ENCODE results near the gene ELAPOR1.

ELAPOR1 gene, protein sequence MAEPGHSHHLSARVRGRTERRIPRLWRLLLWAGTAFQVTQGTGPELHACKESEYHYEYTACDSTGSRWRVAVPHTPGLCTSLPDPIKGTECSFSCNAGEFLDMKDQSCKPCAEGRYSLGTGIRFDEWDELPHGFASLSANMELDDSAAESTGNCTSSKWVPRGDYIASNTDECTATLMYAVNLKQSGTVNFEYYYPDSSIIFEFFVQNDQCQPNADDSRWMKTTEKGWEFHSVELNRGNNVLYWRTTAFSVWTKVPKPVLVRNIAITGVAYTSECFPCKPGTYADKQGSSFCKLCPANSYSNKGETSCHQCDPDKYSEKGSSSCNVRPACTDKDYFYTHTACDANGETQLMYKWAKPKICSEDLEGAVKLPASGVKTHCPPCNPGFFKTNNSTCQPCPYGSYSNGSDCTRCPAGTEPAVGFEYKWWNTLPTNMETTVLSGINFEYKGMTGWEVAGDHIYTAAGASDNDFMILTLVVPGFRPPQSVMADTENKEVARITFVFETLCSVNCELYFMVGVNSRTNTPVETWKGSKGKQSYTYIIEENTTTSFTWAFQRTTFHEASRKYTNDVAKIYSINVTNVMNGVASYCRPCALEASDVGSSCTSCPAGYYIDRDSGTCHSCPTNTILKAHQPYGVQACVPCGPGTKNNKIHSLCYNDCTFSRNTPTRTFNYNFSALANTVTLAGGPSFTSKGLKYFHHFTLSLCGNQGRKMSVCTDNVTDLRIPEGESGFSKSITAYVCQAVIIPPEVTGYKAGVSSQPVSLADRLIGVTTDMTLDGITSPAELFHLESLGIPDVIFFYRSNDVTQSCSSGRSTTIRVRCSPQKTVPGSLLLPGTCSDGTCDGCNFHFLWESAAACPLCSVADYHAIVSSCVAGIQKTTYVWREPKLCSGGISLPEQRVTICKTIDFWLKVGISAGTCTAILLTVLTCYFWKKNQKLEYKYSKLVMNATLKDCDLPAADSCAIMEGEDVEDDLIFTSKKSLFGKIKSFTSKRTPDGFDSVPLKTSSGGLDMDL

DNA sequence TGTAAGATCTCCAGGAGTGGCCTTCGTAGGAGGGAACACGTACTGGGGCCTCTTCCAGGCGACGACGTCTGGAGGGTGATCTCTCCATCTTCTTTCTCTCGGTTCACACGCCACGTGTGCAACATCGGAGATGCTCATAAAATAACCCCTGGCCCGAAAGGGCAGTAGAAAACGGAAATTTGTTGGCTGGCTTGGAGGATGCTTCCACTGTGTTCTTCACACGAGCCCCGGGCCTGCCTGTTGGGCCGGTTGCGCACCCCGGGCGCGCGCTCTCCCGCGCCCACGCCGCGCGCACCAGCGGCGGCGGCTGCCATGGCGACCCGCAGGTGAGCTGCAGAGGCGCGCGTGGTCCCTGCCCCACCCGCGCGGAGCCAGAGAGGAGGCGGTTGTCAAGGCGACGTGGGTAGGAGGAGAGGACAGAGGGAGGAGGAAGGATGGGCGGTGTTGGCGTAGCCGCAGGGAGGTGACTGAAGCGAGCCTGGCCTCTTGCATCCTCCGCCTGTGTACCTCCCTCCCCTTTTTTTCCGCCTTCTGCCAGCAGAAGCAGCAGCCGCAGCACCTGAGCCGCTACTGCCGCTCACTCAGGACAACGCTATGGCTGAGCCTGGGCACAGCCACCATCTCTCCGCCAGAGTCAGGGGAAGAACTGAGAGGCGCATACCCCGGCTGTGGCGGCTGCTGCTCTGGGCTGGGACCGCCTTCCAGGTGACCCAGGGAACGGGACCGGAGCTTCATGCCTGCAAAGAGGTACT, at the start of gene ELAPOR1:
Gene ELAPOR1 (plus strand): TSS at position 526 of the 752 bp plus-strand sequence. CDS start 69 bp downstream, at position 595.
- in situ Hi-C loops (cut with HindIII; ENCODE audit: low pct_ligation_motif_present, low pct_unique_long_range_greater_than_20kb, low sequenced_read_pairs): no loop called here
- DNase-seq: no peak

DNA sequence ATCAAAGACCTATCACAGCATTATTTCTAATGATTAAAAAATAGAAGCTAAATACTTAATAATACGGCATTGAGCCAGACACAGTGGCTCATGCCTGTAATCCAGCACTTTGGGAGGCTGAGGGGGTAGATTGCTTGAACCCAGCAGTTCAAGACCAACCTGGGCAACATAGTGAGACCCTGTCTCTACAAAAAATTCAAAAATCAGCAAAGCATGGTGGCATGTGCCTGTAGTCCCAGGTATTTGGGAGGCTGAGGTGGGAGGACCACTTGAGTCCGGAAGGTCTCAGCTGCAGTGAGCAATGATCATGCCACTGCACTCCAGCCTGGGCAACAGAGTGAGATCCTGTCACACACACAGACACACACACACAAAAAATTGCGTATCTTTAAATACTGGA, 48.8 kb upstream of the ELAPOR1 start:
- in situ Hi-C loops (cut with HindIII; ENCODE audit: low pct_ligation_motif_present, low pct_unique_long_range_greater_than_20kb, low sequenced_read_pairs): no loop called here
- DNase-seq: no peak

DNA sequence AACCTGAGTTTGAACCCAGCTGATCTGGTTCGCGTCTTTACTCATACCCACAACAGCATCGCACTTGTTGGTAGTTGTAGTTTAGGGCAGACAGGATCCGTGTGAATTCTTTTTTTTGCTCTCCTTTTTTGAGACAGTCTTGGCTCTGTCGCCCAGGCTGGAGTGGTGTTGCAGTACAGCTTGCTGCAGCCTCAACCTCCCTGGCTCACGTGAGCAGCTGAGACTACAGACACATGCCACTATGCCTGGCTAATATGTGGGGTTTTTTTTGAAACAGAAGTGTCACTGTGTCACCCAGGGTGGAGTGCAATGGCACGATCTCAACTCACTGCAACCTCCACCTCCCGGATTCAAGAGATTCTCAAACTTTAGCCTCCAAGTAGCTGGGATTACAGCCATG, 46.0 kb upstream of the ELAPOR1 start:
- in situ Hi-C loops (cut with HindIII; ENCODE audit: low pct_ligation_motif_present, low pct_unique_long_range_greater_than_20kb, low sequenced_read_pairs): no loop called here
- DNase-seq: no peak

DNA sequence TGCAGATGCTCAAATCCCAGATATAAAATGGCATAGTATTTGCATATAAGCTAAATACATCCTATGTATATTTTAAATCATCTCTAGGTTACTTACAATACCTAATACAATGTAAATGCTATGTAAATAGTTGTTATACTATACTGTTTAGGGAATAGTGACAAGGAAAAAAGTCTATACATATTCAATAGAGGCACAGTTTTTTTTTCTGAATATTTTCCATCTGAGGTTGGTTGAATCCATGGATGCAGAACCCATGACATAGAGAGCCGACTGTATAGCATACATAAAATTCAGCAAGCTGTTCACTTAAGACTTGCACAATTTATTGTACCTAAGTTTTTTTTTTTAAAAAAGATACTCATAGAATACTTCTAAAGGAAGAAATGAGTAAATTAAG, 44.6 kb upstream of the ELAPOR1 start:
- in situ Hi-C loops (cut with HindIII; ENCODE audit: low pct_ligation_motif_present, low pct_unique_long_range_greater_than_20kb, low sequenced_read_pairs): no loop called here
- no peak for DNase-seq

DNA sequence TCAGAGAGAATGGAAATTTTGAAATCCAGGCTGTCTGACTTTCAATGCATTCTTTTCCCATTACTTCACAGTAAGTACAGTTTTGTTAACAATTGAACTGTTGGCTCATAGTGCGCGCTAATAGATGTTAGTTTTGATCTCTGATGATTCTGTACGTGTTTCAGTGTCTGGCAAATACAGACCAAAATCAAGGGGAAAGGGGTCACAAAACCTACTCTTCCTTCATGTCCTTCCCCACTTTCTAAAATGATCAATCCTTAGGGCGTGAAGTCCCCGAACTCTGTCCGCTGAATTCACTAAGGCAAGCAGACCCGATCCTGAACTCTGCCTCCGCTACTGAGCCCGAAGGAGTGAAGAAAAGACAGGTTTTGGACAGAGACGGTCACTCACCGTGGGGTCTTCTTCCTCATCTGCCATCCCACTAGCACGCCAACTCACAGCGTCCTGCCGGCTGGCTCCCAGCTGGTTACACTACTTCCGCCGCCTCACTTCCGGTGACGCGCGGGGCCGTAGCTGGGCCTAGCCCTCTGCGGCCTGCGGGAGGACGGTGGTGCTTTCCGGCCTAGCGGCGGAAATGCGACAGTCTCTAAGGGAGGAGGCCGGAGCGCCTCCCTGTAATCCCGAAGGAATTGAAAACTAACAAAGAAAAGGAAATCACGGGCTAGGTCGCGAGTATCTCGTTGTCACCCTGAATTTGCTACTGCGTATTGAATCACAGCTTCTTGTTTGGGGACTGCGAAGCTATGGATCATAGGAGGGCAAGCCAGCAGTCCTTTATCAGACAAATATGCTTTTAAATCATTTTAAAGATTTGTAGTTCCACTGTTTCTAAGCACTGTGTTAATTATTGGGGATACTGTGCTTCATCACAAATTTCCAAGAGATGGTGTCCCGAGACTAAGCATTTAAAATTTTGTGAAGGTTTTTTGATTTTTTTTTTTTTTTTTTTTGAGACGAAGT, 38.1 kb upstream of the ELAPOR1 start, which contains the start of gene TAF13:
Gene TAF13 (minus strand): TSS at position 473 of the 960 bp plus-strand sequence. CDS start 56 bp downstream, at position 417.
- peak; percentile 94 for DNase-seq
- in situ Hi-C loops (cut with HindIII; ENCODE audit: low pct_ligation_motif_present, low pct_unique_long_range_greater_than_20kb, low sequenced_read_pairs): no loop called here

DNA sequence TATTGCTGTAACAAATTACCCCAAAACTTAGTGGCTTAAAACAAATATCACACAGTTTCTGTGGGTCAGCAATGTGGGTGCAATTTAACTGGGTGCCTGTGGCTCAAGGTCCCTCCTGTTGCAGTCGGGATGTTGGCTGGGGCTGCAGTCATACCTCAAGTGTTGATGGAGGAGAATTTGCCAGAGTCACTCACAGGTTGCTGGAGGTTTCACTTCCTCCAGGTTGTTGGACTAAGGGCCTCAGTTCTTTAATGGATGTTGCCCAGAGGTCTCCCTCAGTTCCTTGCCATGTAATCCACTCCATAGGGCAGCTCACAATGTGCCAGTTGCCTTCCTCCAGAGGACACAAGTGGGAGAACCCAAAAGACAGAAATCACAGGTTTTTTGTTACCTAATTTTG, 35.6 kb upstream of the ELAPOR1 start:
- in situ Hi-C loops (cut with HindIII; ENCODE audit: low pct_ligation_motif_present, low pct_unique_long_range_greater_than_20kb, low sequenced_read_pairs): no loop called here
- no peak for DNase-seq

DNA sequence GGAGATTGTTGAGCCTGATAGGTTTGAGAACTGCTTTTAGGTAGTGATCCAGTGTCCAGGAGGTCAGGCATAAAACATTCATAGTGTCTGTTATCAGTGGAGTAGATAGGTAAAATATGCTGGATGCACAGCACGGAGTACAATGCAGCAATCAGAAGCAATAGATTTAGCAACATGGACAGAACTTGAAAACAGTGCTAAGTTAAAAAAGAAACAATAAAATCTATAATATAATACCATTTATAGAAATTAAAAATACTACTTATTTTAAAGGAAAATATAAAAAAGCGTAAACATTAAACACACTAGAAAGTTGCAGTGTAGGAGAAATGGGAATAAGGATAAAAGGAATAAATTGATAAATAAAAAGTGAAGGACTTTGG, 34.7 kb upstream of the ELAPOR1 start:
- DNase-seq: no peak
- in situ Hi-C loops (cut with HindIII; ENCODE audit: low pct_ligation_motif_present, low pct_unique_long_range_greater_than_20kb, low sequenced_read_pairs): no loop called here

DNA sequence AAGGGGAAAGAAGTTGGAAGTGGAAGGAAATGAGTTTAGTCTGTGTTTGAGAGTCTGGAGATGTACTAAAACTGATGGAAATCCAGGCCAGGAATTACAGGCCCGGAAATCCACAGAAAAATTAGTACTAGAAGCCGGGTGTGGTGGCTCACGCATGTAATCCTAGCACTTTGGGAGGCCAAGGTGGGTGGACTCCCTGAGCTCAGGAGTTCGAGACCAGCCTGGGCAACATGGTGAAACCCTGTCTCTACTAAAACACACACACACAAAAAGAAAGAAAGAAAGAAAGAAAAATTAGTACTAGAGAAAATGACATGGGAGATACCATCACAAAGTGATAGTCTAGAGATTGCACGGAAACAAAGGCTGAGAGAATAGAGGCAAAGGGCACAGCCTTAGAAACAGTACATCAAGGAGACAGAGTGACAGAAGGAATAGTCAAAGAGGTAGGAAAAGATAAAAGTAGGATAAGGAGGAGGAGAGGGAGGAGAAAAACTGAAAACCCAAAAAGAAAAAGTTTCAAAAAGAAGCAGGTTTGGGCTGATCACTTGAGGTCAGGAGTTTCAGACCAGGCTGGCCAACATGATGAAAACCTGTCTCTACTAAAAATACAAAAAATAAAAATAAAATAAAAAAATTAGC, 33.4 kb upstream of the ELAPOR1 start:
- in situ Hi-C loops (cut with HindIII; ENCODE audit: low pct_ligation_motif_present, low pct_unique_long_range_greater_than_20kb, low sequenced_read_pairs): no loop called here
- no peak for DNase-seq

DNA sequence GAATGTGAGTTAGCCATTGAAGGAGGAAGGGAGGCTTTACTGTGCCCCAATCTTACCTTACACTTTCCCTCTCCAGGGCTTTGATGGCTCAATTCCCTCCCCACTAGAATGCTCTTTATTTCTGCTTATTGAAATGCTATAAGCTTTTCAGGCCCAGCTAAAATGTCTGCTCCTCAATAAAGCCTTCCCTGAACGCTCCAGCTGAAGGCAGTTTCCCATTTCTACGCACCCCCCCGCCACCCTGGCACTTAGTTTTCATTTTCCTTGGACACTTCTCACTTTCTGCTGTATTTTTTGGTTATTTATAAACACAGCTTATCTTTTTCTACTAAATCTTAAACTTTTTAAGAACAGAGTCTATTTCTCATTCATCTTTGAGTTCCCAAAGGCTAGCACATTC, 30.4 kb upstream of the ELAPOR1 start:
- in situ Hi-C loops (cut with HindIII; ENCODE audit: low pct_ligation_motif_present, low pct_unique_long_range_greater_than_20kb, low sequenced_read_pairs): no loop called here

DNA sequence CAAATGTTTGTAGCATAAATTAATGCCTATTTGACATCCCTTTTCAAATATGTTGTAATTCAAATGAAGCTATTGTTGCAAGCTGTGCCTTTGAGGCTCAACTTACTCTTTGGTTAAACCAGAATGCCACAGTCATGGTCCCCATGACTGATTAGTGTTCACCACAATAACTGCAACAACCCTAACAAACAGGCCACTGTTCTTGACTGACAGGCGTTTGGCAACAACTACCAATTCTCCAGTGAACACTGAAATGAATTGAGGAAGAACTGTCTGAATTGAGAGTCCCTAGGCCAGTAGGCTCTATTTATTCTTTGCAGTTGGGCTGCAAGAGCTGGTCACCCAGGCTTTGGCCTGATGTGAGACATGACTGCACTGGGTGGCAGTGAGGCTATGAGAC, 30.0 kb upstream of the ELAPOR1 start:
- in situ Hi-C loops (cut with HindIII; ENCODE audit: low pct_ligation_motif_present, low pct_unique_long_range_greater_than_20kb, low sequenced_read_pairs): no loop called here
- DNase-seq: no peak

More for the DNA sequence above, 30.4 kb upstream of the ELAPOR1 start:
- no peak for DNase-seq

DNA sequence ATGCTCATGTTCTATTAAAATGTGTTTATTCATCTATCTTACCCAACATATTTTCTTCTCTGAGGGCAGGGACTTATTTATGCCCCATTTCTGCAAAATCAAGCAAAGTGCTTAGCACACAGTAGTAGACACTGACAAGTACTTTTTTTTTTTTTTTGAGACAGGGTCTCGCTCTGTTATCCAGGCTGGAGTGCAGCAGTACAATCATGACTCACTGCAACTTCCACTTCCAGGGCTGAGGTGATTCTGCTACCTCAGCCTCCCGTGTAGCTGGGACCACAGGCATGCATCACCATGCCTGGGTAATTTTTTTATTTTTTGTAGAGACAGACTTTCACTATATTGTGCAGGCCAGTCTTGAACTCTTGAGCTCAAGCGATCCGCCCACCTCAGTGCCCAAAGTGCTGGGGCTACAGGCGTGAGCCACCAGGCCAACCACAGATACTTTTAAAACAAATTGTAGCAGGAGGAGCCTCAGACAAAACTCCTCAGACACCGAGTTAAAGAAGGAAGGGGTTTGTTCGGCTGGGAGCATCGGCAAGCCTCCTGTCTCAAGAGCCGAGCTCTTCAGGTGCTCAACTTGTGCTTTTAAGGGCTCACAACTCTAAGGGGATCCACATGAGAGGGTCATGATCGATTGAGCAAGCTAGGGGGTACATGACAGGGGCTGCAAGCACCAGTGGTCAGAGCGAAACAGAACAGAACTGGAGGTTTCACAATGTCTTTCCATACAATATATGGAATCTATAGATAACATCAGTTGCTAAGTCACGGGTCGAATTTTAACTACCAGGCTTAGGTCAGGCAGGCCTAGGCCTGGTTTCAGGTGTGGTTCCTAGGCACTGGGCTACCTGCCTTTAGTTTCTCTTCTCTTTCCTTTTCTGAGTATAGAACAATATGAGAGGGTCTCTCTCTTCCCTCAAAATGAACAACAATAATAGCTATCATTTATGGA, 29.1 kb upstream of the ELAPOR1 start:
- peak; percentile 52 for DNase-seq
- in situ Hi-C loops (cut with HindIII; ENCODE audit: low pct_ligation_motif_present, low pct_unique_long_range_greater_than_20kb, low sequenced_read_pairs): no loop called here

DNA sequence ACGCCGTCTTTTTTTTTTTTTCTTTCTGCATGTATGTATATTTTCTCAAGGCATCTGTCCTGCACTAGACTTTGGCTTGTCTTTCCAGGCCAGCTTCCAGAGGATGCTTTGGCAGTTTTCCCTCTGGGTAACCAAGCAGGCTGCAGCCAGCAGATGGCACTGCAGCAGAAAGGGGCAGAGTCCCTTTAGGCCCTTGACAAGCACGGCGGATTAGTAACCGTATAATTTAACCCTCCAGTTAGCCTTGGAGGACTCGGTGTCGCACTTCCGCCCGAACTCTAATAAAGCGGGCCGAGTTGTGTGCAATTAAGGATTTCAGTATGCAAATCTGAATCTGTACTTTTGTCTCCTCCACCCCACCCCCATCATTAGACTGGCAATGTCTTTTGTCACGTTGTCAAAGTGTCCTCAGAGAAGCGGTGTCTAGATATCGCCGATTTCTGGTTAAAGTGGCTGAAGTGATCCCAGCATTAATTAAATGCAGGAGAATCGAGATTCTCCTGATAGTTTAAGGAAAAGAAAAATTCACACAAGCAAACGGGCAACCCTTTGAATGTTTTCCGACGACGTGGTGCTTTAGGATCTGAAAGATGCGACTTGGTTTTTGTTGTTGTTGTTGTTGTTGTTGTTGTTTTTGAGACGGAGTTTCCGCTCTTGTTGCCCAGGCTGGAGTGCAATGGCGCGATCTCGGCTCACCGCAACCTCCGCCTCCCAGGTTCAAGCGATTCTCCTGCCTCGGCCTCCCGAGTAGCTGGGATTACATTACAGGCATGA, 24.5 kb upstream of the ELAPOR1 start:
- peak; percentile 60 for DNase-seq
- in situ Hi-C loops (cut with HindIII; ENCODE audit: low pct_ligation_motif_present, low pct_unique_long_range_greater_than_20kb, low sequenced_read_pairs): no loop called here

DNA sequence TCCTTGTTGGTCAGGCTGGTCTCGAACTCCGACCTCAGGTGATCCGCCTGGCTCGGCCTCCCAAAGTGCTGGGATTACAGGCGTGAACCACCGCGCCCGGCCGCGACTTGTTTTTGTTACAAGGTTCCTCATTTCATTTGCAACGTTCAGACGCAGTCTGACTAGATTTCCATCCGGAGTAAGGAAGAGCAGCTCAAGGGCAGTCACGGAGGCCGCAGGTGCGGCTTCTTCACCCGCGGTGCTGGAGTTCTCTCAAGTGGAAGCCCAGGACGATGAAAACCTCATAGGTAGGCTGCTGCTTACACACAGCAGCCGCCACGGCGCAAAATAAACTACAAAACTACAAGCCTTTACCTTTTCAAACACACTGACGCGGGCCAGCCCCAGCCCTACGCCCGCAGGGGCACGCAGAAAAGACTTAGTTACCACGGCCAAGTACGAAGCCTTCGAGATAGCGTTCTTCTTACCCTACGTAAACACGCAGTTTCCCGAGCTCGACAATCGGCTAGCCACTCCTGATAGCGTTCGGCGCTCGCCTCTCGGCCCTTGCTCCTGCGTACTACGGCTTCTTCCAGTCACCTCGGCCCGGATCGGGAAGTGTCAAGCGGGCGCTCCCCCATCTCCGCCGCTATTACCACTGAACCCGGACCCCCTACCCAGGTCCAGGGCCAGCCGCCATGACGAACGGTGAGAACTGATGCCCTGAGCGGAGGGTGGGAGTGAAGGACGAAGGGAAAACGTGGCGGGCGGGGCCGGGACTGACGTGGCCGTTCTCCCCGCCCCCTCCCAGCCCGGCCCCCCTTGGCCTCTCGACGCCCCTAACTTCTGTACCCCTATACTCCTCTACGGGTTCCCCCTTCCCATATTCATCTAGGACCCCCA, 23.5 kb upstream of the ELAPOR1 start, which contains the start of gene TMEM167B:
Gene TMEM167B (plus strand): TSS at position 569 of the 882 bp plus-strand sequence. CDS start 109 bp downstream, at position 678.
- in situ Hi-C loops (cut with HindIII; ENCODE audit: low pct_ligation_motif_present, low pct_unique_long_range_greater_than_20kb, low sequenced_read_pairs): no loop called here
- DNase-seq: peak; percentile 88

DNA sequence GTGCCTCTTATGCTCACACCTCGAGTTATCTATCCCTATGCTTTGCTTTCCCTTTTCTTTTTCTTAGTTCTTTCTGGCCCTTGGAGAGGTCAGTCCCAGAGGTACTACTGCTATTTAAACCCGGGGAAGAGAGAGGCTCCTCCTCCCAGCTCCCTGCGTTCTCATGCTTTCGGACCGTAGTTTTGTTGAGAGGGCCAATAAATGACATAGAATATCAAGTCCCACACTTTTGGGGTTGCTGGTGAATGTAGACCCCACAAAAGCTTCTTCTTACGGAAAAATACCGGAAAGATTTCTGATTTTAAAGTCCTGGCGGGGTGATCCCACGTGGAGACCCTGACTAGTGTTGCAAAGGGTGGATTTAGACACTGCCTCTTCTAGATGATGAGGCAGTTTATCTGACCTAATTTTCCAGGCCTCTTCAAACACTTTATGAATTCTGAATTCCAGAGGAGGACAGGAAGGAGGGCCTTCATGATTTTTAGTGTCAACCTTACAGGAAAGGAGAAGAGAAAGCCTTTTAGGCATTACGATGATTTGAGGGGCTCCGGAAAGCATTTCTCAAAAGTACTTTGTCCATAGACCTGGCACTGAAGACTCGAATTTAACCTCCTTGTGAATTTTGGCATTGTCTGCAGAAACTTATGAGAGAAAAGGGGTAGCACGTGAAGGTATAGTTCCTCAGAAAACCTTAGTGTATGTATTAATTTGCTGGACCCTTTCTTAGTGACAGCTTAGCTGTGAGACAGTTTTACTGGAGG, 22.7 kb upstream of the ELAPOR1 start:
- DNase-seq: peak; percentile 49

More for the DNA sequence above, 22.7 kb upstream of the ELAPOR1 start:
- in situ Hi-C loops (cut with HindIII; ENCODE audit: low pct_ligation_motif_present, low pct_unique_long_range_greater_than_20kb, low sequenced_read_pairs): no loop called here
